Caki2 (cell line): ENCODE data around the gene DPF3. TPM values are rescaled to one million over a fixed set of nuclear protein-coding genes. Genes with fewer than 3 reads are reported as not detected.
A peak's percentile ranks its signal among the peaks of the same experiment; 100 is the strongest.

ENCODE experiments used
- DNase-seq: peaks from one replicate; pipeline ENCODE4 v3.0.0-alpha.2; 2015; ENCODE audit warnings: low read depth
- in situ Hi-C: cut with HindIII; loops from 2 replicates; pipeline ENCODE4 v1.10.0; 2016; ENCODE audit warnings: low sequenced_read_pairs, low pct_unique_long_range_greater_than_20kb, mixed read lengths
- total RNA-seq: library from RNA; depleted of rRNA; stranded (reverse); fragments of >200 nt; shearing (Covaris generic); gene quantifications from 2 replicates; pipeline ENCODE4 v1.2.3, GENCODE V29; 2014; ENCODE audit warnings: low replicate concordance

DPF3 gene
- total RNA-seq, 1 experiment from 2014 or later, result not detected

DNA sequence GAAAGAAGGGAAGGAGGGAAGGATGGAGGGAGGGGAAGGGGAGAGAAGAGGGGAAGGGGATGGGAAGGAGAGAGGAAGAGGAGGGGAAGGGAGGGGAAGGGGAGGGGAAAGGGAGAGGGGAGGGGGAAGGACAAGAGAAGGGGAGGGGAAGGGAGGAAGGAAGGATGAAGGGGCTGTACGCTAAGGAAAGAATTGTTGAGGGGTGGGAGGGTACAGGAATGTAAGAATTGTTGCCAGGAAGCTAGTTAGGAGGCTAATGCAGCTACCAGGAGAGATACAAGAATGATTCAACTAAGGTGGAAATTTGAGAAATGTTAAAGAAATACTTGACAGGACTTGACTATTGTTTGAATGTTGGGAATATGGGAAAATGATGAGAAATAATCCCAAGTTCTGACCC lies 261.2 kb downstream of the DPF3 start:
- DNase-seq, result no peak
- in situ Hi-C loops, result no loop called here

DNA sequence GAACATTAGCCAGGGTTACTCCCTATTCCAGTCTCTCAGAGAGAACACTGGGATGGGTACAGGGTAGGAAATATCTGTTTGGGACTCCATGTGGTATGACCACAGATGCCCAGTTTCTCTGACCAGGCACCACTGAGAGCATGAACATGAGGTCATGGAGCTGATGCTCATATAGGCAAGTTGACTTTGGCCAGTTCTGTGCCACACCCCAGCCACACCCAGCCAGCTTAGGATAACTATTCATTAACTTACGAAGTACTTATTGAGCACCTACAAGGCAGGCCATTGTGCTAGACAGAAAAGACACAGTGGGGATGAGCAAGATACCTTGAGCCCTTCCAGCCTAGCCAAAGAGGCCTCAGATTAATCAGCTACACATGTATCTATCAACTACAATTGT lies 262.5 kb downstream of the DPF3 start:
- DNase-seq, result no peak
- in situ Hi-C loops, result no loop called here

DNA sequence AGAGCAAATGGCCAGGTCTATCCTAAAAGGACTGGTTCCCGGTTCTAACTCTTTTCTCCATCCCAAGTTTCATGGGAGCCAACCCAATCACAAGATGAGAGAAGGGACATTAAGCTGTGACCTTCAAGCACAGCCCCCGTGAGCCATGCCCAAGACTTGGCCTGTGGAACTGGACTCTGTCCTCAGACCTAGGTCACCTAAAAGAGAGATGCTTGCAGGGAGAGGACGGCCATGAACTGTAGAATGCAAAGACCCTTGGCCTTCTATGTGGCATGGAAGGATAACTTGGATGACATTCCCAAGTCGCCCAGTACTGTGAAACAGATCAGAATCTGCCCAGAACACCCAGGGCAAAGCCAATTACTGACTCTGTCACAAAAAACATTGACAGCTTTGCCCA lies 263.5 kb downstream of the DPF3 start:
- in situ Hi-C loops, result no loop called here
- DNase-seq, result no peak

DNA sequence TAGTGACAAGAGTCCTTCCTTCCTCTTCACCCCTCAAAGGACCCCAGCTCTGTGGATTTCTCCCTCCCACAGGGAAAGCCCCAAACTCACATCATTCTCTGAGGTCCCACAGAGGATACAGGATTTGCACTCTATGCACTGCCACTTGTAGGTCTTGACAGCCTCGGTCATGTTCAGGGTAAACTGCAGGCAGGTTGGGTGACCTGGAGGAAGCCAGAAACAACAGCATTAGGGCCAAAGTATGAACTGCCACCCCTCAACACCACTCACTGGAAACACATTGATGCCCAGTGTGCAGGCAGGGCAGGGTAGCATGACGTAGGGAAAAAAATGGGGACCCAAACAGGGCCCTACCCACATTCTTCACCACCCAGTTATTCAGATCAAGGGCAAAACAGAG lies 264.4 kb downstream of the DPF3 start:
- in situ Hi-C loops, result no loop called here
- no peak for DNase-seq

DNA sequence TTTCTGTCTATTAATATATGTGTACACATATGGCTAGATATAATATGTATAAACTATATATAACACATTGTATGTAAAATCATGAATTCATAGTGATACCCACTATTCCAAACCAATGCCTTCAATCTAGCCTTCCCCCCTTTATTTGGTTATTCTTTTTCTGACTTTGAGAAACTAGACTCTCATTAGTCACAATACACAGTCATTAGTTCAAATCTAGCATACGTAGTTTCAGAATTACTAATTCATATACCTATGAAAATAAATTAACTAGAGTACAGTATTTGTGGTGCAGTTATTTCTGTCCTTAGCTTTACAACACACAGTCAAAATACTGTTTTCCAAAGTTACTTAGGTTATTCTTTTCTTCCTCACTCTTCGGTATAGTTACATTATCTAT lies 268.2 kb downstream of the DPF3 start:
- in situ Hi-C loops, result no loop called here
- DNase-seq, result no peak

DNA sequence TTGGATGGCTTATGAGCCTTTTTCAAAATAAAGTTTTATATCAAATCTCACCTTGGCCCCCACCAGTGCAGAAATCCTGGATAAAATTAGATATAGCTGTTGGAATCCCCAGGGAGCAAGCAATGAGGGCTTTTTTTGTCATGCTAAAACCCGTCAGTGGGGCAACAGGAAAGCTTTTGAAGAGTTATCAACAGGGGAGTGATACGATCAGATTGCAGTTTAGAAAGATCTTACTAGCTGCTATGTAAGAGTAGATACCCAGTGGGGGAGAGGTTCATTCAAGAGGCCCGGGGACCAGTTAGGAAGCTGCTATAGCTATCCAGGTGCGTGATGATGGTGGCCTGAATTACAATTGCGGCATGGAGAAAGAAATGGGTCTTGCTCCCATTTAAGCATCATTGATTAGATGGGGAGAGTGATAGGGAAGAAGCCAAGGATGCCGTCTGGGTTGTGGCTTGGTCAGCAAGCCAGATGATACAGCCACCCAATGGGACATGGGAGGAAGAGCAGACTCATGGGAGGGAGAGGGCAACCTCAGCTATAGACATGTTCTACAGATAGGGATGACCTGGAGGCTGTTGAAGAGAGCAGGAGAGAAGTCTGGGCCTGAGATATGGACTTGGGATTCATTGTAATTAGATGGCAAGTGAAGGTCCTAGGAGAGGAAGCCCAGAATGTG lies 272.4 kb downstream of the DPF3 start:
- in situ Hi-C loops, result no loop called here
- no peak for DNase-seq

DNA sequence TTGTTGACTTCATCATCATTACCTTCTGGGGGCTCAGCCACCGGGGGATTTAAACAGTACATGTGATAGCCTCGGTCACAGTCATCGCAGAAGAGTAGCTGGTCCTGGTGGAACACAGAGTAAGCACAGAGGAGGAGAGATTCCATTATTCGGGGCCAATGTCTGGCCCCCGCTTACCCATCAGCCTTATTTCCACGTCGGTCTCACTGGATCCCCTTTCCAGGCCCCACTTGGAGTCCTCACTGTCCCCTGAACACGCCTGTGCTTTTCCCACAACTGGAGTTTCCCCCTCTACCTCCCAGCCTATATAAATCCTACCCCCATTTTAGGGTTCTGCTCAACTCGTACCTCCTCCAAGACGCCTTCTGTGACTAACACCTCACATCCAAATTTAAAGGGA lies 274.0 kb downstream of the DPF3 start:
- no peak for DNase-seq

DNA sequence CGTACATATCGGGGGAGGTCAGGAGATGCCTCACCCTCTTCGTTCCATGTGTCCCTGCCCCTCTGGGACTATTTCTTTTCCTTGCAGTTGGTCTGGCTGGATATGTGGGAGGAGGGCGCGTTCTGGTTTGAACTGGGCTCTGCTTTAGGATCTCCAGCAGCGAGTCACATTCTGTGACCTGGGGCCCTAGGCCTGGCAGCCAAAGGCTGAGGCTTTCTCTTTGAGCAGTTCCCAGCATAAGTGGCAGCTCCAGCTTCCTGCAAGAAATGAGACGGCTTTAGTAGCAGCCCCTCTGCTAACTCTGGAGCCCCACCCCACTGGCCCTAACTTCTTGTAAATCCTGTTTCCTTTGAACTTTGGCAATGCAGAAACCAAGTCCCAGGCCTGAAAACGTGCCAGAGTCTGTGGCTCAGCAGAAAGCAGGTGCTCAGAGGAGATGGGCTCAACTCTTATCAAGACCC lies 274.8 kb downstream of the DPF3 start:
- DNase-seq, result no peak
- in situ Hi-C loops, result no loop called here

More for the DNA sequence above, 274.0 kb downstream of the DPF3 start:
- in situ Hi-C loops, result no loop called here

DNA sequence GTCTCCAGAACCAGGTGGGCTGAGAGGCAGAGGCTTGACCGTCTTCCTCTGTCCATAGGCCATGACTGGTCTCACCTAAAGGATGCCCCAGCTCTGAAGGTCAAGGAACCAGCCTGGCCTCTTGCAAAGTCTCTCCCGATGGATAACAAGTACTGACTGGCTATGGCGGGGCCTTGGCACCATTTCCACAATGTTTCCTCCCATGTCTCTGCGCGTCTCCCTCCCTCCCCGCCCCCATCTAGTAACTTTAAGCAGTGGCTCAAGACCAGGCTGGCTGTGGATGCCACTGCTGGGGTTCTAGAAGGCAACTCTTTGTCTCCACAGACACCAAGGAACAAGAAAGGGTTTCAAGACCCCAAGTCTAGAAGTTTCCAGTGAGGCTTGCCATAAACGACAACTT lies 275.5 kb downstream of the DPF3 start:
- in situ Hi-C loops, result no loop called here

DNA sequence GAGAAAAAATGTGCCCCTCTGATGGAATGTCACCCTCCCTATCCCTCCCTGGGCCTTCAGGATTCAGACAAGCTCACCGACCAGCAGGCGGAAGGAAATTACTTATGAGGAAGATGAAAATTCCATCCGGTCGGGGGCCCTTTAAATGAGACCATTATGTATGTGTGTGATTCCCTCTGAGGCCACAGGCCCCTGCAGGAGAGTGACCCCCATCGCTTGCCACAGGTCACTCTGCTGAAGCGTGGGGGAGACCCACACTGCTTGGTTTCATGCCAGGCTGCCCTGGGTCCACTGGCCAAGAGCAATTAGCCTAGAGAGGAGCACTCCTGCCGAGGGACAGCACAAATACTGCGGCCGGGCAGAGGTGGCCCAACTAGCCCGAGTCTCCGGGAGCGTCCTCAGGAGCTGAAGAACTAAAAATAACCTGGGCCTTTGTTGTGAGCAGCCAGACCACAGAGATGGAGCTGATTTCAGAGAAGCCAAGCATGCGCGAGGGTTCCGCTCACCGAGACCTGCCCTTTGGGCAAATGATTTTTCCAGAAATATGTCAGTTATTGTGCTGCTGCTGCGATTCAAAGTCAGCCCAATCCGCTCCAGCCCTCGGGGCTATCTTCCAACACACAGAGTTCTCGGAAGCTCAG lies 276.4 kb downstream of the DPF3 start:
- in situ Hi-C loops, result no loop called here
- DNase-seq, result no peak

More for the DNA sequence above, 275.5 kb downstream of the DPF3 start:
- DNase-seq, result no peak

DNA sequence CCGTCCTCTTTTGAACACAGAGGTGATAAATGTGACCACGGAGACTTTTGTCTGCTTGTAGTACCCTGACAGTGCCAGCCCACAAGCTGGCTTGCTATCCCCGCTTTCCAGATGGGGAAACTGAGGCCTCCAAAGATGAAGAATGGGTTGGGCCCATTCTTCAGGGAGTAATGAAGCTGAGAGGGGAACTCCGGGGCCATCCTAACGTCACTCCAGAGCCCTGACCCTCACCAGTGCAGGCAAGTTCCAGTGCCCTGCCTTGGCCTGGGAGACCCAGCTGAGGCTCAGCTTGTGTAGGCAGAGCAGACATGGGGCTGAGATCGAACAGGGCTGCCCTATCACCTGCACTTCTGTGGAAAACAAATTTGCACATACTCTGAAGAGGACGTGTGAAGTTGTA lies 277.1 kb downstream of the DPF3 start:
- in situ Hi-C loops, result no loop called here
- DNase-seq, result no peak

DNA sequence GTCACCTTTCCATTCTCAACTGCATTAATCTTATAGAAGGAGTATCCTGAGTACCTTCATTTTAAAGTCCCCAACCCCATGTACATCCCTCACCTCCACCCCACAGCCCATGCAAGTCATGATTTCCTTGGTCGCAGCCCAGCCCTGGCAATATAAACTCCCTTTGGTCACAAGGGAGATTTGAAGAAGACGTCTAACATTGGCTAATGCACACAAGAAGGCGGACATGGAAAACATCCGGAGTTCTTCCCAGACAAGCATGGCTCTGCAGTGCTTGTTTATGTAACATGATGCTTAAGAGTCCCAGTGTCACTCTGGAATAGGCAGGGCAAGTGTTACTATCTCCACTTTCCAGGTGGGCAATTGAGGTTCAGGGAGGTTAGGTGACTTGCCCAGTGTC lies 277.6 kb downstream of the DPF3 start:
- no peak for DNase-seq
- in situ Hi-C loops, result no loop called here

DNA sequence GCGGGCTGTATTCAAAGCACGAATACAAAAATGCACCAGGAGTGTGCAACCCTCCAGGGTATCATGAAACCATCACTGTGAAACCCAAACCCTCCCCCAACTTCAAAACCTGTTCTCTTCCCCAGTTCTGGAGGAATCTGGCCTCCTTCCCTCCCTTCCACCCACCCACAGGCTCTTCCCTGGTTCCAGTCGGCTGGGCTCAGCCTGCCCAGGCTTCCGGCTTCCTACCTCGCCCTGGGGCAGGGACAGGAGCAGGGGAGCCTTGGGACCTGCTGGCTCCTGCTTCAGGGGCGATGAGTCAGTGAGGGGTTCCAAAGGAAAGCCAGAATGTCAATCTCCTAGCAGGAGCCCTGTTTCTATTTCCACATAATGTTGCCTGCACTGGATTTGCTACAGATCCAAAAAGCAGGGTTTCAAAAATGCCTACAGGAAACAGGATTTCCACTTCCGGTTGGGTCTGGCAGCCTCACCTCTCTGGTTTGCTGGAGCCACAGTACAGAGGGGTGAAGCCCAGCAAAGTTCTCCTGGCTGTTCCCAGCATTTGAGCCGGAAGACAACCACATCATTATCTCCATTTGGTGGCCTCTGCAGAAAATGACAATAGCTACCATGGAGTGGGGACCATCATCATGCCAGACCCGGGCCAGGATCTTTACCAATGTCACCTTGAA lies 278.3 kb downstream of the DPF3 start:
- peak; percentile 24 for DNase-seq
- in situ Hi-C loops, result no loop called here

DNA sequence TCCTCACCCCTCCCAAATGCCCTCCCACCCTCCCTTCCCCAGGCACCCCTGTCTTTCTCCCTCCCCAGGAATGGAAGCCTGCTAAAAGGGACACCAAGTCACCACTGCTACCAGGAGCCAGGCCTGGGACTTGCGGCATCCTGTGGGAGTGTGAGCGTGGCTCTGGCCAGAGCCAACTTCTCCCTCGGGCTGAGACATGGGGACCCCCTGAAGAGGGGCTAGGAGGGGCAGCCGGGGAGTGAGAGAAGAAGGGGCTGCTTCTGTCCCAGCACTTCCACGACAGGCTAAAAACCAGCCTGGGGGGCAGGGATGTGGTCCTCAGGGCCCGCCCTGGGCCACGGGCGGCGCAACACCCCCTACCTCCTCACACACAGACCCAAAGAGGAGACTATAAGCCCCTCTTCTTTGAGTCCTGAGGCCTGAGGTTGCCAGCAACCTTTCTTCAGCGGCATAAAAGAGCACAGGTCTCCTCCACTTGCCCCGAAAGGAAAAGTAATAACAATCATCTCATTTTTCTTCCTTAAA lies 278.9 kb downstream of the DPF3 start:
- DNase-seq, result no peak
- in situ Hi-C loops, result no loop called here

DNA sequence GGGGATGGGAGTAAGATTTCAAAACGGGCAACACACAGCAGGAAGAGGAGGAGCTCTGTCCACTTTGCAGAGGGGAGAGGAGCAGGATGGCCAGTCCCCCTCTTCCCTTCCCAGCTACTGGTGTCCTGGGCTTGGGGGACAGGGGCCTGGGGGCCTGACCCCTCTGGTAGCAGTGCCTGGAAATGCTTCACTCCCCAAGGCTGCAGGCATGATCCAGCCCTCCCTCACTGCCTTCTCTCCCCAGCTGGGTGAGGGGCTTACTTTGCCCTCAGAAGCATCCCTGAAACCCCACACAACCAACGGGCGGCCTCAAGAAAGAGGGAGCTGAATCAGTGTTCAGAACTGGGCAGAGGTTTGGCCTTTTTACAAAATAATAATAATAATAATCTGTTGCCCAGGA lies 279.5 kb downstream of the DPF3 start:
- in situ Hi-C loops, result no loop called here
- no peak for DNase-seq

DNA sequence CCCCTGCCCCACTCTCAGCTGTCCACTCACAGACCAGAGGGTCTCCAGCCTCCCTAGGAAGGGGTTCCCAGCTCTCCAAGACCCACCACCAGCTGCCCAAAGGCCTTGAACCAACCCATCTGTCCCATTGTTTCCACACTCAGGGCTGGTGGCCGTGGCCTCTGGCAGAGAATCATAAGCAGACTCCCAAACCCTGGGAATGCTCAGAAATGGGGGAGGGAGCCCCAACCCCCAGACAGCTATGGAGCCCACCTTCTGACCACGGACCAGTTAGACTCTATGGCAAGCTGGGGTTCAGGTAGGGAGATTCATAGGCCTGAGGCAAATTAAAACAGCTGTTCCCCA lies 280.0 kb downstream of the DPF3 start:
- DNase-seq, result no peak
- in situ Hi-C loops, result no loop called here

DNA sequence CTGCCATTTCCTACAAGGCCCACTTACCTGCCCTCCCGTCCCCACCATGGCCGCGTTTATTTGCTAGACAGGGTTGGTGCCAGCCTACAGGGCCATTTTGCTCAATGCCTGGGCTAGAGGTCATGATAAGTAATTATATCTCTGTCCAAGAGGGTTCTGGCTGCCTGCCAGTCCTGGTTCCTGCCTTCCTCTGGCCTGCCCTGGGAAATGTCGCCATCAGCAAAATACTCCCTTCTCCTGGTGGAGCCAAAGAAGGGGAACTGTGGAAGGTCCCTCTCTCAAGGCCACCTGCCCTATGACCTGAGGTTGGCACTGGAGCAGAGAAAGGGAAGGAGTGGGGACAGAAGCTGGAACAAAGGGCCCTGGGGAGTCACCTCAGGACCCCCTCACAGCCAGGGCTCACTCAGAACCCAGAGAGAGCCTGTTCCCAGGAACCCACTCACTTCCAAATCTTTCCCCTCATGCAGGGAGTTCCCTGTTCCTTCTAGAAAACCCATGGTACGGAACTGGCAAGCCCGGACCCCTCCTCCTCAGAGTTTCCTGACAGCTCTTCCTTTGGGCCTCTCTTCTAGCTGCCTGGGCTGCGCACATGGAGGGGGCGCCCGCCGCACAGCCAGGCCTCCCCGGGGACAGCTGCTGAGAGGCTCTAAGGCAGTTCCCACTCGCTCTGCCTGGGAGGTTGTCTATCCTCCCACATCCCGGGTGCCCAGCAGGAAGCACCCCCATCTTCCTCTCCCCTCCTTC lies 280.5 kb downstream of the DPF3 start:
- in situ Hi-C loops, result no loop called here
- no peak for DNase-seq

DNA sequence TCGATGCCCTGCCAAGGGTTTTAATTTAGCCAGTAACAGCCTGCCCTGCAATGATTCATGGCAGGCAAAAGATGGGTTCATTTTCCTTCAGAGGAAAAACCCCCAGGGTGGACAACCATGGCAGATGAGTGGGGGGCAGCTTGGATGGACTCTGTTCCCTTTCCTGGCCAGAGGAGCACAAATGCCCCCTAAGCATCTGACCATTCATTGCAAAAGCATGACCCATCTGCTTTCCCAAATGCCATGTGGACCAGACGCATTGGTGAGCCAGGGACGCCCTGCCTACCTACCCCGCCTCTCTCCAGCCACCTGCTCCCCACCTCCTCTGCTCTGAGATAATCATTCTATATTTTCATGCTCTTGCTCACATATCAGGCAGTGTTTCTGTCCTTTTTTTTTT lies 281.9 kb downstream of the DPF3 start:
- no peak for DNase-seq
- in situ Hi-C loops, result no loop called here

DNA sequence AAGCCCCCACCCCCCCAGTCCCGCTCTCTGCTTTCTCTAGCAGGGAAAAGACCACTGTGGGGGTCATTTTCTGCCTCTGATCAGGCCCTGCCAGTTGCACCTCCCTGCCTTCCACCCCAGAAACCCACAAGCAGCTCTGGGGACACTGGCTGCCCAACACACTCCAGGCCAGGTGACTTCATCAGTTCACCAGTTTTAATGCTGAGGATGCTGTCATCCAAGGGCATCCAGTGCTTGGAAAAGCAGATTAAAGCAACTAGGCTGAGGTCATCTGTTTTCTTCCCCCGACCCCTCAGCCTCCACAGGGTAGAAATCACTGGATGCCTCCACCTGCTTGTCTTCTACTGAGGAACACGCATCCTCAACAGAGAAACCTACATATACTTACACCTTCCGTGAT lies 282.4 kb downstream of the DPF3 start:
- in situ Hi-C loops, result no loop called here
- no peak for DNase-seq
